ENCODE results near the gene ARHGAP8. TPM values are rescaled to one million over a fixed set of nuclear protein-coding genes. Genes with fewer than 3 reads are reported as not detected.

Gene ARHGAP8
- total and polyA plus RNA-seq, 2 donors (not counting 3 experiments of a cell fraction or from before 2014, with no cell fraction given): not detected

DNA sequence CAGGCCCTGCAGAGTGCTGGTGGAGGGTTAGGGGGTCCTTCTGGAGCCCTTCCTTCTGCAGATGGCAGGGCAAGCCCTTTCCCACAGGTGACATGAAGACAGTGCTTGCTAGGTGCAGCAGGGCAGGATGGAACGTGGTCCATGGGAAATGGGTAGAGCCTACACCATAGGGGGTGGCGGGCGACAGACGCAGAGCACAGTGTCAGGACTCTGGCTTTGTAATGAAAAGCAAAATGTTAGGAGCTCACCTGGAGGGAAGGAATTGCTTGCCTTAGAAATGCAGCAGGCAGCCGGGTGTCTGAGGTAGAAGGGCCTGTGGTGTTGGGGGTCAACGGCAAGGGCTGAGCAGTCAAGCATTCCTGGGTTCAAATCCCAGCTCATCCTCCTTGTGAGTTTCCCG, 54.9 kb downstream of the ARHGAP8 start:
- no peaks in the 10 kb centered on the region for H3K27me3 ChIP-seq (ENCODE audit: control insufficient read depth in 2 of 2, insufficient read depth in 2 of 2, low read length in 2 of 2)
- no peaks in the 10 kb centered on the region for H3K4me1 ChIP-seq (ENCODE audit: control insufficient read depth, extremely low read depth, insufficient read depth, low read length)
- no TSS peak for BruUV-seq (replicated peaks)
- H3K9me3 ChIP-seq (replicated peaks; ENCODE audit: control insufficient read depth, insufficient read depth, low read length): no peaks in the 10 kb centered on the region
- no peaks in the 10 kb centered on the region for H4K20me1 ChIP-seq (replicated peaks; ENCODE audit: control insufficient read depth, extremely low read depth, insufficient read depth, low read length)
- H3K79me2 ChIP-seq (ENCODE audit: control insufficient read depth, insufficient read depth, low read length): no peaks in the 10 kb centered on the region
- dilution Hi-C loops (cut with MboI; ENCODE audit: extremely low pct_ligation_motif_present, low sequenced_read_pairs) (no loop called here), intact Hi-C loops (cut with micrococcal nuclease) (no loop called here)
- no peak for FAIRE-seq
- TF ChIP-seq GATA2 (IDR thresholded peaks at IDR 0.05; ENCODE audit: insufficient read depth, insufficient read length, low read depth, low read length) (no peak), JUN (IDR thresholded peaks at IDR 0.05; ENCODE audit: borderline replicate concordance, insufficient read depth, insufficient read length, low read depth) (no peak), MAX (IDR thresholded peaks at IDR 0.05; ENCODE audit: insufficient read depth, insufficient read length) (no peak)
- H3K27ac ChIP-seq (ENCODE audit: insufficient read depth, low read depth, low read length): no peak overlapping the region
- H3K4me3 ChIP-seq (replicated peaks in 1 of 3; ENCODE audit: insufficient read depth in 1 of 3, low read depth in 1 of 3, low read length in 3 of 3): no peak overlapping the region
- no peaks in the 10 kb centered on the region for H3K9me1 ChIP-seq (replicated peaks; ENCODE audit: control insufficient read depth, extremely low read depth, insufficient read depth, low read length)
- H3K36me3 ChIP-seq (ENCODE audit: control insufficient read depth in 2 of 2, extremely low read depth in 1 of 2, insufficient read depth in 2 of 2, low read length in 2 of 2): no peaks in the 10 kb centered on the region
- no peak for DNase-seq (ENCODE audit: low read depth, low spot score)
- no peak overlapping the region for H3K9ac ChIP-seq (replicated peaks; ENCODE audit: extremely low read depth, insufficient read depth, low read length)
- no peak overlapping the region for H2AFZ ChIP-seq (ENCODE audit: low read depth, low read length)
- no peak overlapping the region for H3K4me2 ChIP-seq (ENCODE audit: insufficient read depth, low read length)
- POLR2A ChIA-PET: no interaction called here
- CTCF ChIA-PET: interaction anchor here (1.6 kb wide), 1 partner anchor 14 kb away, joined by 3 read pairs; no protein-coding TSS in a partner anchor

- no TSS peak for BruUV-seq (replicated peaks)
- Histone ChIP-seq H3K27me3 (ENCODE audit: control insufficient read depth in 2 of 2, insufficient read depth in 2 of 2, low read length in 2 of 2) (no peaks in the 10 kb centered on the region), H3K9me3 (replicated peaks; ENCODE audit: control insufficient read depth, insufficient read depth, low read length) (no peaks in the 10 kb centered on the region), H3K9me1 (replicated peaks; ENCODE audit: control insufficient read depth, extremely low read depth, insufficient read depth, low read length) (no peaks in the 10 kb centered on the region), H4K20me1 (replicated peaks; ENCODE audit: control insufficient read depth, extremely low read depth, insufficient read depth, low read length) (no peaks in the 10 kb centered on the region), H3K79me2 (ENCODE audit: control insufficient read depth, insufficient read depth, low read length) (no peaks in the 10 kb centered on the region), H3K4me3 (replicated peaks in 1 of 3; ENCODE audit: insufficient read depth in 1 of 3, low read depth in 1 of 3, low read length in 3 of 3) (no peak overlapping the region), H2AFZ (ENCODE audit: low read depth, low read length) (no peak overlapping the region), H3K36me3 (ENCODE audit: control insufficient read depth in 2 of 2, extremely low read depth in 1 of 2, insufficient read depth in 2 of 2, low read length in 2 of 2) (no peaks in the 10 kb centered on the region), H3K4me2 (ENCODE audit: insufficient read depth, low read length) (no peak overlapping the region), H3K27ac (ENCODE audit: insufficient read depth, low read depth, low read length) (no peak overlapping the region), H3K4me1 (ENCODE audit: control insufficient read depth, extremely low read depth, insufficient read depth, low read length) (no peaks in the 10 kb centered on the region), H3K9ac (replicated peaks; ENCODE audit: extremely low read depth, insufficient read depth, low read length) (no peak overlapping the region)
- FAIRE-seq (no peak), DNase-seq (ENCODE audit: low read depth, low spot score) (no peak)
- intact Hi-C loops (cut with micrococcal nuclease) (no loop called here), dilution Hi-C loops (cut with MboI; ENCODE audit: extremely low pct_ligation_motif_present, low sequenced_read_pairs) (no loop called here)
- TF ChIP-seq MAX (IDR thresholded peaks at IDR 0.05; ENCODE audit: insufficient read depth, insufficient read length) (no peak), POLR2AphosphoS5 (IDR thresholded peaks at IDR 0.05; ENCODE audit: insufficient read depth, low read depth, low read length) (no peak), FOS (IDR thresholded peaks at IDR 0.05; ENCODE audit: borderline replicate concordance, insufficient read depth, low read length) (no peak), JUN (IDR thresholded peaks at IDR 0.05; ENCODE audit: borderline replicate concordance, insufficient read depth, insufficient read length, low read depth) (no peak), GATA2 (IDR thresholded peaks at IDR 0.05; ENCODE audit: insufficient read depth, insufficient read length, low read depth, low read length) (no peak), CTCF (IDR thresholded peaks at IDR 0.05; ENCODE audit: extremely low read depth in 1 of 2, insufficient read depth in 1 of 2, low read depth in 1 of 2, low read length in 2 of 2) (peak in 1 of 2 donors; percentile 30)
- ChIA-PET POLR2A (no interaction called here), CTCF (interaction anchor here (1.6 kb wide), 1 partner anchor 13 kb away, joined by 3 read pairs; no protein-coding TSS in a partner anchor)
Measured at GRCh38 chr22:44807915-44808690, 55.7 kb downstream of the ARHGAP8 start.
